ENCODE measurements around the gene CRYBA1.

DNA sequence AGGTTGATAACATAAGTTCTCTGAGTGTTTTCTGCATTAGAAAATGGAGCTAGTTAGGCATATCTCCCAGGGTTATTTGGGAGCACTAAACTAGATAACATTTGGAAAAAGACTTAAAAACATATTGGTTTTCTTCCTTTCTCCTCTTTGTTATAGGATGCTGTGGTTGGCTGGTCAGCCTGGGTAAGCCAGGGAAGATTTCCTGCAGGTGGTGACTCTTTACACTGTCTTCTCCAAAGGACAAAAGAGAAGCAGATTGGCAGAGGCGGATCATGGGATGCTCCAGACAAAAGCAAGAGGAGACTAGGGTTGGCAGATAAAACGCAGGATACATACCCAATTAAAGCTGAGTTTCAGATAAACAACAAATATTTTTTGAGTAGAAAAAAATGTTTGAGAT is 6.2 kb upstream of the CRYBA1 start:
- no peak for TF ChIP-seq POLR2A (IDR thresholded peaks at IDR 0.05)
- TF ChIP-seq, protein P1, sequence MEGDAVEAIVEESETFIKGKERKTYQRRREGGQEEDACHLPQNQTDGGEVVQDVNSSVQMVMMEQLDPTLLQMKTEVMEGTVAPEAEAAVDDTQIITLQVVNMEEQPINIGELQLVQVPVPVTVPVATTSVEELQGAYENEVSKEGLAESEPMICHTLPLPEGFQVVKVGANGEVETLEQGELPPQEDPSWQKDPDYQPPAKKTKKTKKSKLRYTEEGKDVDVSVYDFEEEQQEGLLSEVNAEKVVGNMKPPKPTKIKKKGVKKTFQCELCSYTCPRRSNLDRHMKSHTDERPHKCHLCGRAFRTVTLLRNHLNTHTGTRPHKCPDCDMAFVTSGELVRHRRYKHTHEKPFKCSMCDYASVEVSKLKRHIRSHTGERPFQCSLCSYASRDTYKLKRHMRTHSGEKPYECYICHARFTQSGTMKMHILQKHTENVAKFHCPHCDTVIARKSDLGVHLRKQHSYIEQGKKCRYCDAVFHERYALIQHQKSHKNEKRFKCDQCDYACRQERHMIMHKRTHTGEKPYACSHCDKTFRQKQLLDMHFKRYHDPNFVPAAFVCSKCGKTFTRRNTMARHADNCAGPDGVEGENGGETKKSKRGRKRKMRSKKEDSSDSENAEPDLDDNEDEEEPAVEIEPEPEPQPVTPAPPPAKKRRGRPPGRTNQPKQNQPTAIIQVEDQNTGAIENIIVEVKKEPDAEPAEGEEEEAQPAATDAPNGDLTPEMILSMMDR (IDR thresholded peaks at IDR 0.05): no peak
